DMS53 treated with DMSO at 0.1 percent for 48 hours (cell line): ENCODE data around the gene SLIRP.
"Not testable (repeated sequence)": the region's sequence is repeated elsewhere in the genome, so short reads cannot be mapped to it uniquely, and the experiment has no call there.

ENCODE experiments used
- DNase-seq: peaks from one replicate; lab custom pipeline; 2025; ENCODE audit not compliant: unreplicated experiment; lab: John Stamatoyannopoulos, UW

SLIRP gene

DNA sequence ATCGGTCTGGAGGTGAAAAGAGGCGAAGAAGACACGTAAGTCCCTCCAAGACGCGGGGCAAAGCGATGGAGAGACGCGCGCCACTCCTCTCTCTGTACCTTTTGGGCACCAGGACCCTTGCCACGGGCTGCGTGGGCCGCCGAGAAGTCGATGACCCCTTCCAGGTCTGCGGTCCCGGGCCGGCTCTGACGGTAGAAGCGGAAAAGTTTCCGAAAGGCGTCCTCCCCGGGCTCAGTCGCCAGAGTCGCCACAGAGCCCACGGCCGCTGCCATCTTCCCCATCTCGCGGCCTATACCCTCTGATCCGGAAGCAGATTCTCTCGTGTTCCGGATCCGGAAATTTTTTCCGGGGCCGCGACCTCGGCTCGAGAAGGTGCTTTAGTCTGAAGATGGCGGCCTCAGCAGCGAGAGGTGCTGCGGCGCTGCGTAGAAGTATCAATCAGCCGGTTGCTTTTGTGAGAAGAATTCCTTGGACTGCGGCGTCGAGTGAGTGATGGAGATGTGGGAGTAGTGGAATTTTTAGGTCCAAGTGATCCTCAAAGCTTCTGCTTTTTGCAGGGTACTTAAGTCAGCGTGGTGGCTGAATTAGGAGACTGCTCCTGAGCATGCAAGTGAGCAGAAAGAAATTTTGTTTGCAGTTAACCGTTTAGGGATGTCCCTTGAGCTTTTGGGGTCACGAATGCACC is at the start of gene SLIRP, which contains the start of gene ALKBH1:
Gene SLIRP, plus strand, starts transcription at position 380 of the 685 bp plus-strand sequence. Its CDS starts 9 bp downstream, at position 389.
Gene ALKBH1, minus strand, starts transcription at position 300 of the 685 bp plus-strand sequence. Its CDS starts 19 bp downstream, at position 281.
- DNase-seq, result peak; percentile 52

- no peak for DNase-seq
These were observed 48.1 kb upstream of the SLIRP start for GRCh38 chr14:77659831-77660230.

- no peak for DNase-seq
These were observed 47.1 kb upstream of the SLIRP start for GRCh38 chr14:77660754-77661153.

GRCh38 chr14:77661562-77661961 is 46.3 kb upstream of the SLIRP start:
- DNase-seq, result not testable (repeated sequence)

DNA sequence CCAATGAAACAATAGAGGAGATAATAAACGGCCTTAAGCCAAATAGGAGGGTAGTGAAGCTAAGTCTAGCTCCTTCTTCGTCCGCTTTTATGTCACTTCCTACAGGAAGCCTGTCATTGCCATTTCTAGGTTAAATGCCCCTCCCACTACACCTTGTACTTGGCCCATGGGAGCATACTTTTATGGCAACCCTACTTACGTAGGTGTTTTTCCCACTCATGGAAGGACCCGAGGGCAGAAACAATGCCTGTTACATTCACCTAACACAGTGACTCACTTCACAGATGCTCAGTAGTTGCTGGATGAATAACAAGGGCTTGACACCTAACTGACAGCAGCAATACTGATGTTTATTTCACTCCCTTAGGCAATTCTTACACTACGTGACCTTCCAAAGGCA is 44.6 kb upstream of the SLIRP start:
- no peak for DNase-seq

GRCh38 chr14:77667331-77667730 is 40.6 kb upstream of the SLIRP start:
- no peak for DNase-seq

DNA sequence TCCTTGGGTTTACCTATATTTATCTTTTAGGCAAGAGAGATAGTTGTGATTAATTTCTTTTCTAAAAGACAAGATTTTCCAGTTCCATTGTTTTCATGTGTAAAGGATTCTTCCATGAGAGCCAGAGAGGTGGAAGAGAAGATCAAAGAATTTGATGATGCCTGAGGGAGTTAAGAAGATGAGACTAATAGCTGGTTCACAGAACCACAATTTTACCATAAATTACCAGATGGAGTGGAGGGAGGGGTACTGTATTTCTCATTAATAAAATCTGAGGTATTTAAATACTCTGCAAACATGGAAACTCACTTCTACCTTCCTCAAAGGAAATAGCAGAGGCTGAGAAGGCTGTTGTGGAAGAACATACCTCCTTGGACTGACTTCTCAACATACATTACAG is 34.7 kb upstream of the SLIRP start:
- DNase-seq, result no peak

- DNase-seq, result no peak
These were observed 33.0 kb upstream of the SLIRP start for GRCh38 chr14:77674931-77675330.

- DNase-seq, result peak; percentile 32
These were observed 26.4 kb upstream of the SLIRP start for GRCh38 chr14:77681196-77682157.

DNA sequence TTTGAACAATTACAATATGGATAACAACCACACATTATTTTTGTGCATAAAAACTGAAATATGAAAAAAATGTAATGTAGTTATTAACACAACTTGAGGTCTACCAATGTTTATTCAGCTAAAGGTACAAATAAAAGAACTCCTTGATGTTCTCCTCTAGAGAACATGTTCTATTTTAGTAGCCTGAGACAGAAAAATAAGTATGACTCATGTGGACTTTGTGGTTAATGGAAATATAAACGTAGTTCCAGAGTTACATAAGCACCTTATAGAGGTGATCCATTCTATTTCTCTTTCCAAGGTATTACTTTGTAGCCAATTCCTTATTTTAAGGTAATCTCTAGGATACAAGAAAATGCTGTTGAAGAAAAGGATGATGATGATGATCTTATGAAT is 25.7 kb upstream of the SLIRP start:
- DNase-seq, result peak; percentile 23

GRCh38 chr14:77691259-77691658 is 16.6 kb upstream of the SLIRP start:
- DNase-seq, result no peak

DNA sequence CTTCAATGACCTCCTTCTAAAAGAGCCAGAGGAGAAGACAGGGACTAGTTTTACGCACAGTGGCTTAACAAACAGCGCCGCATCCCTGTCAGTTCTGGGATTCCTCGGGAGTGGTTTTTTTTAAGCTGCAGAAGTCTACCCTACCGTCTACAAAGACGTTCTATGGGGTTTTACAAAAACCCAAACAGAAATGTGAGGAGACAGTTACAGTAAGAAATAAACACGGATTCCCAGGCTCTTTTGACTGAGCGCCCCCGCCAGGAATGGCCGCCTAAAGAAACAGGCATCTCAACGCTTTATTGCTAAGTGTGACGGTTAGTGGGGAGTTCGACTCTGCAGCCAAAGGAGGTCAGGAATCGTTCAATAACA is 564 bp upstream of the SLIRP start:
- DNase-seq, result no peak

DNA sequence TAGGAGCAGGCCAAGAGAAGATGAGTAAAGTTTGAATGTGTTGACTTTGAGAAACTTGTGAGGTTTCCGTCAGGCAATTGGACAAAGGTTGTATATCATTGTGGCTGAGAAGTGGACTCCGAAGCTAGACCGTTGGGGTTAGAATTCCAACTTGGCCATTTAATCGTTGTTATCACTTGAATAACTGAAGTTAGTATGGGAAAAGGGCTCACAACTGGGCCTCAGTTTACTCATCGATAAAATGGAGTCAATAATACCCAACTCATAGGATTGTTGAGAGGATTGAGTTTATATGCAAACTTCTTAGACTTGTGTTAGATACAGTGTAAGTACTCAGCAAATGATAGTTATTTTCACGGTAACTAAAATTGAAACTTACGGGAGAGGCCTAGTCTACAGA is 846 bp downstream of the SLIRP start:
- DNase-seq, result no peak

- DNase-seq, result no peak
These were observed 1.5 kb downstream of the SLIRP start for GRCh38 chr14:77709412-77709811.

GRCh38 chr14:77710364-77710763 is 2.5 kb downstream of the SLIRP start:
- no peak for DNase-seq

GRCh38 chr14:77714926-77715325 is 7.0 kb downstream of the SLIRP start:
- no peak for DNase-seq

DNA sequence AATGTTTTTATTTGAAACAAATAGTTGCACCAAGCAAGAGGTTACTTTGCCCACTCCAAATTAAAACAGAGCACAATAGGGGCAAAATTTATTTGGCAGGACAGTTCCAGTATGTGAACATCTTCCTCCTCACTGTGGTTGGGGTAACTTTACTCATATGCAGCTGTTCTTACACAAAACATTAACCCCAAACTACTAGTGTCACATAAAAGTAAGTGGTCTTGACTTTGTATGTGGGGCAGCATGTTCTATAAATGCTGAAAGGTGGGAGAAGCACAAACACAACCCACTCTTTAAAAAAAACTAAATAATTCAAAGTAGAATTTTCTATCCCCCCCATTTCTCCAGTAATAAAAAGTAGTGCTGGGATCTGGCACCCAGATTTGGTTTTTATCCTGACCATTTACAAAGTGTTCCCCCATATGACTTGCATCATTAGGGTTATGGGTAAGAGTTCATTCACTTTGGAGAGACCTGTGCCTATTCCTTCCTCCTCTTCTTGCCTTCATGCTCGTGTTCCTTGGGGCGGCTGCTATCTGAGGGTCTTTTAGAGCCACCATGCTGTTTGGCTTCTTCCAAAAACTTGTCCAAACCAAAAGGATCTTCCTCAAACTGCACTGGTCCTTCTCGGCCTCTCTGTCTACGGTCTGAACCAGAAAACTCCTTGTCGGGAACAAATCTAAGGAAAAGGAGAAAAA is 9.9 kb downstream of the SLIRP start:
- DNase-seq, result no peak

DNA sequence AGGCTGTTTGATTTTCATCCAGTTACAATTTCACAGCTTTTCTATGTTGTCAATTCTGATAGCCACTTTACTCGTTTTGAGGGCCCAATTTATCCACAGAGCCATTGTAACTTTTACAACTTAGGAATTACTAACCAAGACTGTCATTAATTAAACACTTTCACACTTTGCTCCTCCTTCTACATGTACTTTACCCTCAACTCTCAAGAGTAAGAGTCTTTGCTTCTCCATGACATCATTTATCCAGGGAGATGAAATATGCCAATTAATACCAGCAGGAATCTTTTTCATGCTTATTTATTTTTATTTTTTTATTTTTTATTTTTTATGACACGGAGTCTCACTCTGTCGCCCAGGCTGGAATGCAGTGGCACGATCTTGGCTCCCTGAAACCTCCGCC is 13.5 kb downstream of the SLIRP start:
- DNase-seq, result no peak

DNA sequence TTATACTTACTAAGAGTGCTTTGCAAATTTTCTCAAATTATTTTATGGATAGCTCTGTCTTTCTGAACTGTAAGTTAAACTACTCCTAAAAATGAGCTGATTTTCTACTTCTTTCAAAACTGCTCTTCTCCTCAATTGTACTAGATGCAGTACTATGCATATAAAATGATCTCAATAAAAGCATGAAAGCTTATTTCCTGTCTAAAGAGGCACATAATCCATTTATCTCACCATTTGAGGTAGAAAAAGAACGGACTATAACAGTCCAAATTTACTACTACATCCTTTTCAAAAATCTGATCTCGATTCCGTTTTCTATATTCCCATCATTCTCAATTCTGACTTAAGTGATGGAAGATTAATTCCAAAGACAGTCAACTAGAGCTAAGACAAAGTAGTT is 14.4 kb downstream of the SLIRP start:
- DNase-seq, result no peak

- DNase-seq, result no peak
These were observed 23.1 kb downstream of the SLIRP start for GRCh38 chr14:77730976-77731497.

DNA sequence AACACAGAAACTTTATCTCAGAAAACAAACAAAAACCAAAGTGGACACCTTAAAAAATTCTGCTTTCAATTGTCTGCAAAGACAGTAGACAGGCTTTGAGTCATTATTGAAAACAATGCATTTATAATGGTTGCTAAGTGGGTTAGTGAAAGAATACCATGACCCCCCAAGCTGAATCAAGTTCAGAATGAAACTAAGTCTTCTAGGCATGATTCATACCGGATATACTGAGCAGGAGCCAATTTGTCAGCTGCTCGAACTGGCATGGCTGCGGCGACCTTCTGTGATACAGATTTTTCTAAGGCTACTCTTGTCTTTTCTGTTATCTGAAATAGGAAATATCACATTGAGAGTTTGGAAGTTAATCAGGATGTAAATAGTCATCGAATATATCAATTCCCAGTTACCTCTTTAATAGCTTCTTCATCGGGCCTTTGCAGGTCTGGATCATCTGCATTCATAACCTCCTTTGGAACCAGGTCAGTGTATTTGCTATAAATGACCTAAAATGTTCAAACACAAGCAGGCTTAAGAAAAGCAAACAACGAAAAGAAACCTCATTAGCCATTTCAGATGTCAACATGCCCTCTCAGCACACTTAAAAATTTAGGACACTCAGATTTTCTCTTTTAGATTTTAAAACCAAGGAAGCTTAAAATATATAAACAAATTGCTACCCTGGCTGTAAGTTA is 30.8 kb downstream of the SLIRP start:
- DNase-seq, result no peak
